ENCODE results near the gene TSPAN9.
A peak's percentile ranks its signal among the peaks of the same experiment; 100 is the strongest.

Gene TSPAN9

DNA sequence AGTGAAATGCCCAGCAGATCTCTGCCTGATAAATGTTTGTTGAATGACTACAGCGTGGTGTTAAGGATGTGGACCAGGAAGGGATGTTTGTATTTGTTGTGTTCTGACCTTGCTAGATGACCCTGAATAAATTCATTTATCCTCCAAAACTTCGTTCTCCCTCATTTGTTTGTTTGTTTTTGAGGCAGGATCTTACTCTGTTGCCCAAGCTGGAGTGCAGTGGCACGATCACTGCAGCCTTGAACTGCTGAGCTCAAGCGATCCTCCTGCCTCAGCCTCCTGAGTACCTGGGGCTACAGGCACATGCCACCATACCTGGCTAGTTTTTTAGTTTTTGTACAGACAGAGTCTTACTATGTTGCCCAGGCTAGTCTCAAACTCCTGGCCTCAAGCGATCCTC is 96.7 kb downstream of the TSPAN9 start:
- TF ChIP-seq TAF1 (IDR thresholded peaks at IDR 0.05; ENCODE audit: borderline replicate concordance, insufficient read depth, low read length), result no peak
- TF ChIP-seq, protein P1, sequence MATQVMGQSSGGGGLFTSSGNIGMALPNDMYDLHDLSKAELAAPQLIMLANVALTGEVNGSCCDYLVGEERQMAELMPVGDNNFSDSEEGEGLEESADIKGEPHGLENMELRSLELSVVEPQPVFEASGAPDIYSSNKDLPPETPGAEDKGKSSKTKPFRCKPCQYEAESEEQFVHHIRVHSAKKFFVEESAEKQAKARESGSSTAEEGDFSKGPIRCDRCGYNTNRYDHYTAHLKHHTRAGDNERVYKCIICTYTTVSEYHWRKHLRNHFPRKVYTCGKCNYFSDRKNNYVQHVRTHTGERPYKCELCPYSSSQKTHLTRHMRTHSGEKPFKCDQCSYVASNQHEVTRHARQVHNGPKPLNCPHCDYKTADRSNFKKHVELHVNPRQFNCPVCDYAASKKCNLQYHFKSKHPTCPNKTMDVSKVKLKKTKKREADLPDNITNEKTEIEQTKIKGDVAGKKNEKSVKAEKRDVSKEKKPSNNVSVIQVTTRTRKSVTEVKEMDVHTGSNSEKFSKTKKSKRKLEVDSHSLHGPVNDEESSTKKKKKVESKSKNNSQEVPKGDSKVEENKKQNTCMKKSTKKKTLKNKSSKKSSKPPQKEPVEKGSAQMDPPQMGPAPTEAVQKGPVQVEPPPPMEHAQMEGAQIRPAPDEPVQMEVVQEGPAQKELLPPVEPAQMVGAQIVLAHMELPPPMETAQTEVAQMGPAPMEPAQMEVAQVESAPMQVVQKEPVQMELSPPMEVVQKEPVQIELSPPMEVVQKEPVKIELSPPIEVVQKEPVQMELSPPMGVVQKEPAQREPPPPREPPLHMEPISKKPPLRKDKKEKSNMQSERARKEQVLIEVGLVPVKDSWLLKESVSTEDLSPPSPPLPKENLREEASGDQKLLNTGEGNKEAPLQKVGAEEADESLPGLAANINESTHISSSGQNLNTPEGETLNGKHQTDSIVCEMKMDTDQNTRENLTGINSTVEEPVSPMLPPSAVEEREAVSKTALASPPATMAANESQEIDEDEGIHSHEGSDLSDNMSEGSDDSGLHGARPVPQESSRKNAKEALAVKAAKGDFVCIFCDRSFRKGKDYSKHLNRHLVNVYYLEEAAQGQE (IDR thresholded peaks at IDR 0.05; ENCODE audit: insufficient read depth in 1 of 2, low read depth in 2 of 2, low read length in 2 of 2), result no peak
- no peak for TF ChIP-seq POLR2AphosphoS5 (IDR thresholded peaks at IDR 0.05; ENCODE audit: low read depth, low read length)
- TF ChIP-seq FOXP2 (optimal IDR thresholded peaks at IDR 0.05; ENCODE audit: borderline replicate concordance, extremely low read depth, extremely low read length, insufficient read depth), result no peak
- no peak for TF ChIP-seq SIN3A (IDR thresholded peaks at IDR 0.05; ENCODE audit: borderline replicate concordance, insufficient read depth, low read length)

DNA sequence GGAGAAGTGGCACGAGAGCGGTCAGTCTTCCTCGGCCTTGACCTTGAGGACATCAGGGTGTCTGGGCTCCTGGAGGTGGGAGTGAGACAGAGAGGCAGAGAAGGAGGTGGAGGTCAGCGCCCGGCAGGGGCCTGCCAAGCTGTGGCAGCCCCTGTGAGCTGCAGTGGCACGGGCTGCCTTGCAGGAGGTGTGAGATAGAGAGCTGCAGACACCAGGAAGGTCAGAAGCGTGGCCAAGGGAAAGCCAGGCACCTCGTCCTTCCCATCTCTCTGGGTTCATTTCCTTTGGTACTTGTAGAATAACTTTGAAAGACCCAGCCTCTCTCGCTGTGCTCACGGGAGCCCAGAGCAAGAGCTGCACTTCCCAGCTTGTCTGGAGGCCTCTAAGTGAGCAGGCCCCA is 98.1 kb downstream of the TSPAN9 start:
- no peak for TF ChIP-seq SIN3A (IDR thresholded peaks at IDR 0.05; ENCODE audit: borderline replicate concordance, insufficient read depth, low read length)
- TF ChIP-seq TAF1 (IDR thresholded peaks at IDR 0.05; ENCODE audit: borderline replicate concordance, insufficient read depth, low read length), result no peak
- TF ChIP-seq, protein P1 (IDR thresholded peaks at IDR 0.05; ENCODE audit: insufficient read depth in 1 of 2, low read depth in 2 of 2, low read length in 2 of 2), result no peak
- no peak for TF ChIP-seq POLR2AphosphoS5 (IDR thresholded peaks at IDR 0.05; ENCODE audit: low read depth, low read length)
- no peak for TF ChIP-seq FOXP2 (optimal IDR thresholded peaks at IDR 0.05; ENCODE audit: borderline replicate concordance, extremely low read depth, extremely low read length, insufficient read depth)

DNA sequence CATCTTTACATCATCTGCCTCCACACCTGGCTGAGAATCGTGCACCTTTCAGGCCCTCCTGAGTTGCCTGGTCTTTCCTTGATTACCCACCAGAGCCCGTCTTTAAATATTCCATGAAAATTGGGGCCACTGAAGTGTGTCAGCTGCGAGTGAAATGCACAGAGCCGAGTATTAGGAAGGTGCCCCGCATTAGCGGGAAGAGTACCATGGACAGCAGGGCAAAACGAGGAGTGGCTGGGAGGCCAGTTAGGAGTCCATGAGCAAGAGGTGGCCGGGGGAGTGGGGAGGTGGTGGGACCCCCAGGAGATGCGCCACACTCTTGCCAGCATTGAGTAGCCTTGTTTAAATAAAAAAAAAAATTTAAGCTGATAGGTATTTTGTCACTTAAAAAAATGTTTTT is 99.6 kb downstream of the TSPAN9 start:
- TF ChIP-seq FOXP2 (optimal IDR thresholded peaks at IDR 0.05; ENCODE audit: borderline replicate concordance, extremely low read depth, extremely low read length, insufficient read depth), result no peak
- TF ChIP-seq, protein P1 (IDR thresholded peaks at IDR 0.05; ENCODE audit: insufficient read depth in 1 of 2, low read depth in 2 of 2, low read length in 2 of 2), result peak in 1 of 2 experiments; percentile 76; a peak in 2 of 4 replicates

DNA sequence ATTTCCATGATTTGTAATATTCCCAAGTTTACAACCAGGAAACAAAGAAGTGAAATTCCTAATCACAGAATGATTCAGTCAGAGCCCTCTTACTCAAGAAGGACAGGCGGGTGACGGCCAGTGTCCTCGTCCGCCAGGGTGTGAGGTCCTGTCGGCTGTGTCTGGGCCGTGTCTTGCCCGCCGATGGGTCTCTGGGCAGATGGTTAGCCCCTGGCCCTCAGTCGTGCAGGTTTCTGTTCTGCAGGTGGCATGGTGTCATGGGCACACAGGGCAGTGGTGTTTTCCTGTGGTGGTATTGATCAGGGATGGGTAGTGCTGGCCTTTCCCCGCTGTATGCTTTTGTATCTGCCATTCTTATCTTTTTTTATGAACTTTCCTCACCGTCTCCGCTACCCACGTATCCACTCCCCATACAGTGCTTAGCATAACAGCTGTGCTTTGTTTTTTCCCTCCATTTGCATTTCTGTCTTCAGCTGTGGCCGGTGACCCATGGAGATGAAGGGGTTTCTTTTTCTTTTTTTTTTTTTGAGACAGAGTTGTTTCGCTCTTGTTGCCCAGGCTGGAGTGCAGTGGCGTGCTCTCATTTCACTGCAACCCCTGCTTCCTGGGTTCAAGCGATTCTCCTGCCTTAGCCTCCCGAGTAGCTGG is 100.7 kb downstream of the TSPAN9 start:
- no peak for TF ChIP-seq FOXP2 (optimal IDR thresholded peaks at IDR 0.05; ENCODE audit: borderline replicate concordance, extremely low read depth, extremely low read length, insufficient read depth)
- TF ChIP-seq POLR2AphosphoS5 (IDR thresholded peaks at IDR 0.05; ENCODE audit: low read depth, low read length), result no peak
- TF ChIP-seq, protein P1 (IDR thresholded peaks at IDR 0.05; ENCODE audit: insufficient read depth in 1 of 2, low read depth in 2 of 2, low read length in 2 of 2), result no peak
- TF ChIP-seq TAF1 (IDR thresholded peaks at IDR 0.05; ENCODE audit: borderline replicate concordance, insufficient read depth, low read length), result no peak
- no peak for TF ChIP-seq SIN3A (IDR thresholded peaks at IDR 0.05; ENCODE audit: borderline replicate concordance, insufficient read depth, low read length)
